MM.1S (cell line): Measurements from ENCODE around the gene DMBX1.

Source experiments
- DNase-seq: peaks from one replicate; pipeline ENCODE4 v3.0.0-alpha.2; 2015
- H2AFZ ChIP-seq: fragments of 300-600 bp; sonication (generic); 2 replicates; pipeline ENCODE4 v1.6.0; 2016; ENCODE audit warnings: antibody characterized with exemption, low read length
- H3F3A ChIP-seq: fragments of 300-600 bp; sonication (generic); 2 replicates; pipeline ENCODE4 v1.6.1; 2016; ENCODE audit warnings: mild to moderate bottlenecking, antibody characterized with exemption, low read length, moderate library complexity, mixed read lengths; ENCODE audit not compliant: insufficient read depth
- H3K27ac ChIP-seq: fragments of 300-600 bp; sonication (generic); 2 replicates; pipeline ENCODE4 v1.5.1; 2016; ENCODE audit warnings: mild to moderate bottlenecking, low read length
- H3K27me3 ChIP-seq: fragments of 300-600 bp; sonication (generic); replicated peaks from 2 replicates; pipeline ENCODE4 v1.6.0; 2016; ENCODE audit warnings: low read length; ENCODE audit not compliant: insufficient read depth
- H3K36me3 ChIP-seq: fragments of 300-600 bp; sonication (generic); replicated peaks from 2 replicates; pipeline ENCODE4 v1.6.1; 2016; ENCODE audit warnings: mild to moderate bottlenecking, low read length, mixed read lengths; ENCODE audit not compliant: insufficient read depth
- H3K4me1 ChIP-seq: fragments of 300-600 bp; sonication (generic); 2 replicates; pipeline ENCODE4 v1.6.1; 2016; ENCODE audit warnings: low read length, mixed read lengths
- H3K4me2 ChIP-seq: fragments of 300-600 bp; sonication (generic); 2 replicates; pipeline ENCODE4 v1.6.0; 2016; ENCODE audit warnings: low read depth, low read length
- H3K4me3 ChIP-seq: fragments of 300-600 bp; sonication (generic); 2 replicates; pipeline ENCODE4 v1.5.1; 2016; ENCODE audit warnings: low read length, mixed read lengths
- H3K79me2 ChIP-seq: fragments of 300-600 bp; sonication (generic); 2 replicates; pipeline ENCODE4 v1.6.1; 2016; ENCODE audit warnings: mixed run types, low read length, mixed read lengths
- H3K9ac ChIP-seq: fragments of 300-600 bp; sonication (generic); 2 replicates; pipeline ENCODE4 v1.6.1; 2016; ENCODE audit warnings: low read length, mixed read lengths
- H3K9me2 ChIP-seq: fragments of 300-600 bp; sonication (generic); replicated peaks from 2 replicates; pipeline ENCODE4 v1.6.1; 2016; ENCODE audit warnings: mild to moderate bottlenecking, low read length, mixed read lengths; ENCODE audit not compliant: insufficient read depth
- H3K9me3 ChIP-seq: fragments of 300-600 bp; sonication (generic); replicated peaks from 2 replicates; pipeline ENCODE4 v1.6.1; 2016; ENCODE audit warnings: mild to moderate bottlenecking, low read length, mixed read lengths; ENCODE audit not compliant: insufficient read depth
- H4K20me1 ChIP-seq: fragments of 300-600 bp; sonication (generic); 2 replicates; pipeline ENCODE4 v1.6.1; 2016; ENCODE audit warnings: mild to moderate bottlenecking, low read length, moderate library complexity, mixed read lengths; ENCODE audit not compliant: insufficient read depth
- CTCF ChIP-seq: fragments of 300-600 bp; sonication (generic); IDR thresholded peaks from 2 replicates; pipeline ENCODE4 v1.5.1; 2016; ENCODE audit warnings: antibody characterized with exemption, low read length, mixed read lengths
- EZH2 ChIP-seq: fragments of 300-600 bp; sonication (generic); optimal IDR thresholded peaks from 2 replicates; pipeline ENCODE3; 2017; ENCODE audit warnings: low read depth, mild to moderate bottlenecking, antibody characterized with exemption, low read length, mixed read lengths
- EZH2phosphoT487 ChIP-seq: fragments of 300-600 bp; sonication (generic); IDR thresholded peaks from 2 replicates; pipeline ENCODE4 v1.6.1; 2018; ENCODE audit warnings: antibody characterized with exemption, low read length

Gene DMBX1

GRCh38 chr1:46459315-46459714 lies 30.3 kb upstream of the DMBX1 start:
- Histone ChIP-seq H3K9ac (no peak overlapping the region), H3K9me2 (no peaks in the 10 kb centered on the region), H3K27me3 (peaks cover 60% of the 10 kb centered on the region), H4K20me1 (no peaks in the 10 kb centered on the region; the same call in 1 of the 2 replicates), H3K9me3 (no peaks in the 10 kb centered on the region), H3K4me3 (no peak overlapping the region), H3K4me1 (no peaks in the 10 kb centered on the region), H3K36me3 (no peaks in the 10 kb centered on the region), H2AFZ (no peak overlapping the region), H3K27ac (no peak overlapping the region), H3K4me2 (no peak overlapping the region), H3K79me2 (no peaks in the 10 kb centered on the region), H3F3A (no peaks in the 10 kb centered on the region)
- TF ChIP-seq EZH2phosphoT487, result no peak
- TF ChIP-seq EZH2, result no peak
- TF ChIP-seq CTCF, result no peak
- no peak for DNase-seq

GRCh38 chr1:46461017-46461808 lies 28.4 kb upstream of the DMBX1 start:
- DNase-seq, result no peak
- Histone ChIP-seq H3K9me2 (no peaks in the 10 kb centered on the region), H3K9ac (no peak overlapping the region), H4K20me1 (no peaks in the 10 kb centered on the region; the same call in 1 of the 2 replicates), H3K9me3 (no peaks in the 10 kb centered on the region), H3K4me1 (no peaks in the 10 kb centered on the region), H3K27ac (no peak overlapping the region), H2AFZ (no peak overlapping the region), H3K4me2 (no peak overlapping the region), H3F3A (no peaks in the 10 kb centered on the region), H3K36me3 (no peaks in the 10 kb centered on the region), H3K27me3 (peaks cover 51% of the 10 kb centered on the region), H3K4me3 (no peak overlapping the region), H3K79me2 (no peaks in the 10 kb centered on the region)
- TF ChIP-seq EZH2phosphoT487 (no peak), CTCF (no peak)

GRCh38 chr1:46461809-46462448 lies 27.7 kb upstream of the DMBX1 start:
- Histone ChIP-seq H3K27ac (no peak overlapping the region), H3K4me3 (no peak overlapping the region), H3K27me3 (peaks cover 46% of the 10 kb centered on the region), H3K9me3 (no peaks in the 10 kb centered on the region), H3K79me2 (no peaks in the 10 kb centered on the region), H3K9me2 (no peaks in the 10 kb centered on the region), H3F3A (no peaks in the 10 kb centered on the region), H3K9ac (no peak overlapping the region), H4K20me1 (no peaks in the 10 kb centered on the region; the same call in 1 of the 2 replicates), H3K4me1 (no peaks in the 10 kb centered on the region), H3K36me3 (no peaks in the 10 kb centered on the region), H2AFZ (no peak overlapping the region), H3K4me2 (no peak overlapping the region)
- no peak for DNase-seq
- no peak for TF ChIP-seq CTCF
- no peak for TF ChIP-seq EZH2phosphoT487
- no peak for TF ChIP-seq EZH2
